HL-60 (cell line): Measurements from ENCODE around the gene GIT2.
A peak's percentile ranks its signal among the peaks of the same experiment; 100 is the strongest.

ENCODE experiments used
- DNase-seq, 2 experiments: peaks; one replicate each; pipeline ENCODE4 v3.0.0-alpha.2; 2010 to 2020; ENCODE audit warnings: low read depth in 1 of 2, low spot score in 1 of 2
- H3K27ac ChIP-seq: fragments of 250-450 bp; sonication (Bioruptor Pico); replicated peaks from 2 replicates; pipeline ENCODE4 v1.5.1; 2020; ENCODE audit warnings: mild to moderate bottlenecking, moderate library complexity
- H3K27me3 ChIP-seq: fragments of 250-450 bp; sonication (Bioruptor Pico); 2 replicates; pipeline ENCODE4 v1.5.1; 2021; ENCODE audit warnings: mild to moderate bottlenecking, moderate library complexity; ENCODE audit not compliant: insufficient read depth, poor library complexity, severe bottlenecking
- H3K4me3 ChIP-seq: replicated peaks from 2 replicates; pipeline ENCODE4 v1.5.1; 2011; ENCODE audit warnings: mild to moderate bottlenecking, control low read depth, low read length; ENCODE audit not compliant: insufficient read depth
- CTCF ChIP-seq: IDR thresholded peaks from one replicate; pipeline ENCODE4 v1.5.1; 2011; ENCODE audit warnings: low read length, control low read depth, inconsistent platforms; ENCODE audit not compliant: insufficient read depth
- GABPA ChIP-seq: IDR thresholded peaks from 2 replicates; pipeline ENCODE4 v1.6.1; 2012; ENCODE audit warnings: low read depth
- POLR2AphosphoS5 ChIP-seq: IDR thresholded peaks from 2 replicates; pipeline ENCODE4 v1.6.1; 2012; ENCODE audit warnings: low read depth
- REST ChIP-seq: IDR thresholded peaks from 2 replicates; pipeline ENCODE4 v1.6.1; 2012; ENCODE audit warnings: low read depth; ENCODE audit not compliant: insufficient replicate concordance
- SPI1 ChIP-seq: IDR thresholded peaks from 2 replicates; pipeline ENCODE4 v1.6.1; 2012; ENCODE audit warnings: low read depth, mild to moderate bottlenecking, borderline replicate concordance

The GIT2 gene

GRCh38 chr12:110007881-110008280, 11.7 kb upstream of the GIT2 start:
- no peak overlapping the region for H3K4me3 ChIP-seq
- DNase-seq, result peak; percentile 54 to 55
- H3K27ac ChIP-seq, result peak overlapping the region; percentile 59
- H3K27me3 ChIP-seq, result no peaks in the 10 kb centered on the region
- peak; percentile 66; the same call in 1 of the 2 replicates for TF ChIP-seq SPI1
- no peak; the same call in 1 of the 2 replicates for TF ChIP-seq POLR2AphosphoS5

- Histone ChIP-seq H3K27ac (no peak overlapping the region), H3K4me3 (no peak overlapping the region), H3K27me3 (no peaks in the 10 kb centered on the region)
- no peak for DNase-seq
- TF ChIP-seq POLR2AphosphoS5 (no peak), GABPA (no peak), REST (no peak)
Observed at GRCh38 chr12:110006115-110006514, 9.9 kb upstream of the GIT2 start.

GRCh38 chr12:110005319-110005973, 9.3 kb upstream of the GIT2 start:
- Histone ChIP-seq H3K27me3 (no peaks in the 10 kb centered on the region), H3K27ac (no peak overlapping the region), H3K4me3 (no peak overlapping the region)
- TF ChIP-seq POLR2AphosphoS5 (no peak), CTCF (no peak), GABPA (no peak), REST (no peak), SPI1 (no peak)
- no peak for DNase-seq

- Histone ChIP-seq H3K27ac (no peak overlapping the region), H3K27me3 (no peaks in the 10 kb centered on the region), H3K4me3 (no peak overlapping the region)
- no peak for TF ChIP-seq GABPA
- TF ChIP-seq CTCF, result no peak
- no peak for TF ChIP-seq POLR2AphosphoS5
- no peak for TF ChIP-seq REST
- TF ChIP-seq SPI1, result no peak
- DNase-seq, result no peak
Observed at GRCh38 chr12:110004598-110004997, 8.4 kb upstream of the GIT2 start.
